GM18526 (cell line): ENCODE measurements around the gene PITPNM3.

Experiments used
- POLR2A ChIP-seq: IDR thresholded peaks from 3 replicates; pipeline ENCODE4 v1.6.1; 2011; ENCODE audit not compliant: insufficient read length; ENCODE audit errors: extremely low read depth

The PITPNM3 gene

DNA sequence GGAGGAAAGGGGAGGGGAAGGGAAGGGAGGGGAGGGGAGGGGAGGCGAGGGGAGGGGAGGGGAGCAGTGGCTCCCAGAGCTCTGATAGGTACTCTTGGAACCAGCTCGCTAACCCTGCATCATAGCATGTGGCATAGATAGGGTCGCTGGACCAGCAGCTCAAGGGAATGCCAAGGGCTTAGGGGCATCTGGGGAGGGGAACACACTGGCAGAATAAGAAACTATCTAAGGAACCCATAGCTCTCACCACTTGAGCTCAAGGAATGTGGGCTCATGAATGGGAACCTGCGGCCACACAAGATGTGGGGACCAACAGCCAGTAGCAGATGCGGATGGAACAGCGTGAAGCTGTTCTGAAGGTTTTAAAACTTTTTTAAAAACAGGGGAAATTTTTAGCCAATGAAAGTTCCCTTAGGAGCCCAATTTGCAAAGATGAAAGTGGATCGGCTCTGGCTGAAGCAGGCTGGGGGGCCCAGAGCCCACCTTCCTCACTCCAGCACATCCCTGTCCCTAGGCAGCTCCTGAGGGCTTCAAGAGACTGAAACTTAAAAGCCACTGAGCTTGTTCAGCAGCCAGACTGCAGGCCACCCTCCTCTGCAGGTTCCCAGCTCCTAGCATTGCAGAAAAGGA, 65.2 kb downstream of the PITPNM3 start:
- TF ChIP-seq POLR2A = no peak

DNA sequence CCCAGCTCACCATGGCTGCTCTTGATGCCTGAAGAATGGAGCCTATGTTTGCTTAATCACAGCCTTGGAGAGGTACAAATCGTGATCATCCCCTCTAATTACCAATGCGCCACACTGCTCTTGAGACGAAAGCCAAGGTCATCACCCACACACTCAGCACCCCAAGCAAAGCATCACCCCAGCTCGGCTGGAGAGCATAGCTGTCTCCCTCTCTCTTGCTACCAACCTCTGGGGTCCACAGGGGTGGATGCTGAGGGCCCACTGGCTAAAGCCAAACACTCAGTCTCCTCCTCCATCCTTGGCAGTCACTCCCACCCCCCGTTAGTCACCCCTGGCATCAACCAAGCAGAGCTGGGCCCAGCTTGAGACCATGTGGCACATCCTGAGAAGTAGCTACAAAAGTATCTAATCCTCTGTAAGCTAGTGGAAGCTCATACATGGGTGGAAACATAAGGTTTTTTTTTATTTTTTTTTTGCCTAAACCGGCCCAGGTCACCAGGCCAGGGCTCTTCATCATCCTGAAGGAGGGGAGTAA, 67.3 kb downstream of the PITPNM3 start:
- no peak for TF ChIP-seq POLR2A

DNA sequence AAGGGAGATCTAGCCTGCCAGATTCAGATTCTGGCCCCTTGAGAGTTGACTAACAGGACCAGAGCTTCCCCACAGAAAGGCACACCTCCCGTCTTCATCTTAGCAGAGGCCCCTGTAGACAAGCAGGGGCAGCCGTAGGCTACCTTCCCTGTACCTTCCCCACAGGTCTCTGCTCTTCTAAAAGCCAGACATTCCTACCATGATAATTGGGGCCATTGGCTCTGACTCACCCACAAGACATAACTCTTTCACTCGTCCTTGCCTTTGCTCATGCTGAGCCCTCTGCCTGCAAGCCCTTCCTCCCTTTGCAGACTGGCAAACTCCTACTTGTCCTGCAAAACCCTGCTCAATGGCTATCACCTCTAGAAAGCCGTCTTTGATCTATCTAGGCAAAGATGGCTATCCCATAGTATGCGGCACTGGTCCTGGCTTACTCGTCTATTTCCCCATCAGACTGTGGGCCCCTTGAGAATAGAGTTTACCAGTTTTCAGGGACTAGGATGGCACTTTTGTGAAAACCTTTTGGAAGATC, 68.3 kb downstream of the PITPNM3 start:
- TF ChIP-seq POLR2A = no peak

DNA sequence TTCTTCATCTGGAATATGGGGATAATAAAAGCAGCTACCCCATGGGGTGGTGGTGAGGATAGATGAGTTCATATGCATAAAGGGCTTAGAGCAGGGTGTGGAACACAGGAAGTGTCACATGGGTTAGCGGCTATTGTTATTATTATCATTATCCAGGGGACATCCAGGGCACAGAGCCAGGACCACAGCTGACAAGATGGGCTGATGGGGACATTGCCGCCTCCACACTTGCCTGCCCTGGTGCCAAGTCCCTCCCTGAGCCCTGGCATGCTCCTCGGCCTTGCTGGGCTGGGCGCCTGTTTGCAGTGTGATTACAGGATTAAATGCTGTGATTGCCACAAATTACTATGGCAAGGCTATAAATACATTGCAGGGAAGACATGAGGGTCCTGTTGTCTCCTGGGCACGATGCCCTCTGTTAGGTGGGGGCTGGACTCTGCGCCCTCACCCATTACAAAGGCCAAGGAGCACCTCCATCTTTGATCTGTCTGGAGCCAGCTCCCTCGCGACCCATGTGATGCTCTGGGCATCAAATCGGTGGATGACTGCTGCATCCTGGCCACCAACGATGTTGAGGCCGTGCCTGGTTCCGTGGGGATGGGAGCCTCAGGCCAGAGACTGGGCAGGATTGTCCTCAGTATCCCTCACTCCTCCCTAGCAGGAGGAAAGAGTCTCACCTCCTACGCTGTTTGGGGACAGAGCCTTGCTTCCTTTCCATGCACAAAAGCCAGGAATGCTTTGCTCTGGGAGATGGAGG, 68.9 kb downstream of the PITPNM3 start:
- no peak for TF ChIP-seq POLR2A

DNA sequence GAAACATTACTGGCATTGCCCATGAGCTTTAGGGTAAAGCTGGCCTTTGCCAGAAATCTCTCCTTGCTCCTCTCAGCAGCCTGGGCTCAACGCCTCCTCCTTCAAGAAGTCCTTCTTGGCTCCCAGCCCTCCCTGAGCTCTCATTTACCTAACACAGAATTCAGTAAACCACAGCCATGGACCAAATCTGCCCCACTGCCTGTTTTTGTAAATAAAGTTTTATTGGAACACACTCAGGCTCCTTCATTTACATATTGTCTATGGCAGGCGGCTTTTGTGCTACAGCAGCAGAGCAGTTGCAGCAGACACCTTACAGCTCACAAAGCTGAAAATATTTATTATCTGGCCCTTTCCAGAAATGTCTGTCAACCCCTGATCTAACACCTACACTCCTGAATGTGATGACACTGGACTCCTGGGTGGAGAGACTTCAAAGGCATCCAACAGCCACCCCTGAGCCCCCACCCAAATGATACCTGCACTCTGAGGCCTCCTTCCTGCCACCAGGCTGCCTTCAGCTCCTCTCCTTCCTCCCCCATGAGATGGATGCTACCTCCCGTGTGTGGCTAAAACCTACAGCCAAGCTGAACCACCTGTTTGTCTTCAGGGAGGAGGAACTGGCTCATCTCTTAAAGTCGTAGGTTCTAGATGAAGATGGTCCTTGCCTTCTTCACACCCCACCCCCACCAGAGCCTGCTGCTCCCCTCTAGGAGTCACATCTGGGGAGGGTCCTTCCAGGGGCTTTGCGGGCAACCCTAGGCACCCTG, 70.5 kb downstream of the PITPNM3 start:
- no peak for TF ChIP-seq POLR2A

DNA sequence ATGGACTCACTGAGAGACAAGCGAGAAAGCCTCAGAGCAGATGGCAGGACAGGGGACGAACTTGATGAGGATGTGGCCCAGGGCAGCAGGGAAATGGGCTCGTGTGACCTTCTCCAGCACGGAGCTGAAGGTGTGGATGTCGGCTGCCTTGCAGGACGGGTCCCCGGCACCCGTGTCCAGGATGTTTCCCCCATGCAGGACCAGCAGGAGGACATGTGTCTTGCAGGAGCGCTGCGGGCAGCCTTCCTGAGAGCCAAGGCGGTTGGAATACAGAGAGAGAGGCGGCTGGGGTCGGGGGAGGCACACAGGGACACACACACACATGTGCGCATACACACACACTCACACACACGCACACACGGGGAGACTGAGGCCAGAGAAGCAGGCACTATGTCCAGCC, 72.8 kb downstream of the PITPNM3 start:
- TF ChIP-seq POLR2A = no peak

DNA sequence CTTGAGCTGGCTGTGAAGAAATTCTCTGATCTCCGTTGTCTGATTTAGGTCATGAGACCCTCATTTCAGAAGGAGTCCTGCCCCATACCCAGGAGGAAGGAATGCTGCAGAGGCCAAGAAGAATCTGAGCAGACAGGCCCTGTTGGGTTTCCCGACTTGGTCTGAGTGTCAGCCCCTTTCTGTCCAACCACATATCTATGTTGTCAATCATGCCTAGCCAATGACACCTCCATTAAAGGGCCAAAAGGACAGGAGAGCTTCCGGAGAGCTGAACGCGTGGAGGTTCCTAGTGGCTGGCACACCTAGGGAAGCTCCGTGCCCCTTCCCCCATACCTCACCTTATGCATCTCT, 74.3 kb downstream of the PITPNM3 start:
- TF ChIP-seq POLR2A = no peak

DNA sequence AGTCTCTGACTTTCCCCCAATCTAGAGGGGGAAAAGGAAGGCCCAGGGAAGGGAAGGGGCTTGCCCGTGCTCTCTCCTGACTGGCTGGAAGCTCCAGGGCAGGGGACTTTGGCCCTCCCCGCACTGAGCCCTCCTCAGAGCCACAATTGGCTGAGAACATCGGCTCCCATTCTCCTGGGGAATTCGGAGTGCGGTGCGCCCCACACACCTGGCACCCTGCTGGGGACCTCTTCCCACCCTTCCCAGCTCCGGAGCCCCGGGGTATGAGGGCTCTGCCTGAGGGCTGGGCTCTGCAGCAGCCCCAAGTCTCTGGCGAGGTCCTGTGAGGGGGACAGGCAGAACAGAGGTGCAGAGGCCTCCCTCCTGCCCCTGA, 76.1 kb downstream of the PITPNM3 start:
- no peak for TF ChIP-seq POLR2A

DNA sequence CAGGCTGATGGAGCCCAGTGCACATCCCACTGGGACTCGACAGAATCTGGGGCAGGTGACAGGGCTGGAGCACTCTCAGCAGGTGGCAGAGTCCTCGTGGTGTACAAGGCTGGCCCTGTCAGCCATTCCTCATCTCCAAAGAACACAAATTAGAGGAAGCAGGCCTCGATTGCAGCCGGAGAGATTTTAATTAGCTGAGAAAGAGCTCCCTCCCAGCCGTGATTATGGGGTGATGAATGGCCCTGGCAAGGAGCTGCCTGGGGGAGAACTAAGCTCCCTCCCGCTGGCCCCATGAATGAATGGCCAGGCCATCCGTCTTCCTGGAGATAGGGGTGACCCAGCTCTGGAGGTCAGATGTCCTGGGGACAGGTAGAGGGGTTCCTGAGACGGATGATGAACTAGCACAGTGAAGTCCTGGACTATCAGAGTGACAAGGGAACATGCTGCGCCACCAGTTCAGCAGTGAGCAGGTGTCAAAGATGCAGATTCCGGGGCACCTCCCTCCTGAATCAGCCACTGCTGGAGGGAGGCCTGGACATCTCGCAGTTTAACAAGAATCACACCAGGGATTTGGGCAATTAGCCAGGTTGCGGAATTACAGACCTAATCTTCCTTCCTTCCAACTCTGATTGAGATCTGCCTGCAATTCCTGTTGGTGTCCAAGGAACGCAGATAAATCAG, 76.6 kb downstream of the PITPNM3 start:
- TF ChIP-seq POLR2A = no peak

DNA sequence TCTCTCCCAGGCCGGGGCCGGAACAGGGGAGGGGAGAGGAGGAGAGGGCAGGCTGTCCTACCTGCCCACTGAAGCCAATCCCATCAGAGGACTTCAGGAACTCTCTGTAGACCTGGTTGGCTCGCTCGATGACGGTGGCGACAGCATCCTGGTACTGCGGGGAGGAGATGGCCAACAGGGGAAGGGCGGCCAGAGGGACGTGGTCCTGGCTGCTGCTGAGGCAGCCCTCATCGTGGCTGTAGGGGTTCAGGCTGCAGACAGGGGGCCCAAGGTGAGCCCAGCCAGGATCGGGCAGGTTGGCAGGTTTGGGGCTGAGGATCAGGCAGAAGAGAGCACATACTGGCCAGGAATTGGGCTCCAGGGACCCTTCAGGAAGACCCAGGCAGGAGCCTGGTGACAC, 77.9 kb downstream of the PITPNM3 start:
- no peak for TF ChIP-seq POLR2A

DNA sequence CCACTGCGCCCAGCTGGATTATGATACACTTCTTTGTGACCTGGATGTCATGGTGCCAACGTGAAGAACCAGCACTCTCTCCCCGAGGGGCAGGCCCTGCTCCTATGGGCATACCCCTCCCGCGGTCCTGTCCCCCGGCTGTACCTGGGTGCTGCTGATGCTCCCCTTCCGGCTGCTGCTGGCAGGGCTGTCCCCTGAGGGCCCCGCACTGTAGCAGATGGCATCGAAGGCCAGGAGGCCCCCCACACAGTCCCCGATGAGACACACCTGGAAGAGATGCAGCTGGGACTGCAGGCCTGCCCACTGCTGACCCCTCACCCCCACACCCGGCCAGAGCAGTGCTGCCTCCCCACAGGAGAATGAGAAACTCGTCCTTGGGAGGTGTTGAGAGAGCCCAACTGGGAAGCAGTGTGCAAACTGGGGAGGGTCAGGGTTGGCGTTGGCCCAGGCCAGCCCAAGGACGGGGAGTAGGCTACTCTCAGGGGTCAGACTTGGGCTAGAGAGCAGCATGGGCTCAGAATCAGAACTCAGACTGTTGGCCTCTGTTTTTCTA, 78.4 kb downstream of the PITPNM3 start:
- no peak for TF ChIP-seq POLR2A

DNA sequence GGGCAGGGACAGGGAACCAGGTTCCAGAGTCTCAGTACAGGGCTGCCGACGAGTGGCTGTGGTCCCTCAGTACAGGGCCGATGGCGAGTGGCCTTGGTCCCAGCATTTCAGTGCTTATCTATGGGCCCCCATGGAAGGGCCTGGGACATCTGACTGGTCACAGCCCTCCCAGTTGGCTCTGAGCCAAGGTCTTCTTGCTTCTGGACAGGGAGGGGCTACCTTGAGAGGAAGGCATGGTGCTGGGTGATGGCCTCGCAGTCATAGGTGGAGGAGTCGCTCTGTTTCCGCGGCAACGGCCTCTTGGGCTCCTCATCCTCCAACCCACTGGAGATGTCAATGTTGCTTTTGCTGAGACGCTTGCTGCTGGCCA, 79.6 kb downstream of the PITPNM3 start:
- no peak for TF ChIP-seq POLR2A

DNA sequence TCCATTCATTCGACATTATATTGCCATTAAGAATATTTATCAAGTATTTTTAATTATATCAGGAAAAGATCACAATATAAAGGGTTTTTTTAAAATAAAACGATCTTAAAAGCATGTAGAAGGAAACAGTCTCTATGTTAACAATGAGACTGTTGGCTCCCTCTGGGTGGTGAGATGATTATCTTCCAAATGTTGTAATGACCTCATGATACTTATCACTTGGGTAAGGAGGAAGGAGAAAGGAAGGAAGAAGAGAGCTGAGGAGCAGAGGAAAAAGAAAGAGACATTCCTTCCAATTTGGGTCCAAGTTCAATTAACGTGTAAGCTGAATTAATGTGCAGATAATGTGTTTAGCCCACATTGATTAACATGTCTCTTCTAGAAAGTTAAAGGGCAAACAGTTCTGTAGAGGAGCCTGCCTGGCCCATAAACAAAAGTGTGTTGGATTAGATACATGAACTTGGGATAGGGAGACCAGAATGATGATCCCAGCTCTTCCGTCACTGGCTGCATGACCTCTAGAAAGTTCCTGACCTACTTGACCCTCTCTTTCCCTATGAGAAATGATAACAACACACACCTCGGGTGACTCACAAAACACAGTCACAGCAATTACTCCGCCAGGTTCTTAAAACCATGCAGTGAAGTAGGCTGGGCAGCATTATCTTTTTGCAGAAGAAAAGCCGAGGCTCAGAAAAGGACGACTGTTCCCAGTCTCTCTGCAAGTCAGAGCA, 80.1 kb downstream of the PITPNM3 start:
- no peak for TF ChIP-seq POLR2A

DNA sequence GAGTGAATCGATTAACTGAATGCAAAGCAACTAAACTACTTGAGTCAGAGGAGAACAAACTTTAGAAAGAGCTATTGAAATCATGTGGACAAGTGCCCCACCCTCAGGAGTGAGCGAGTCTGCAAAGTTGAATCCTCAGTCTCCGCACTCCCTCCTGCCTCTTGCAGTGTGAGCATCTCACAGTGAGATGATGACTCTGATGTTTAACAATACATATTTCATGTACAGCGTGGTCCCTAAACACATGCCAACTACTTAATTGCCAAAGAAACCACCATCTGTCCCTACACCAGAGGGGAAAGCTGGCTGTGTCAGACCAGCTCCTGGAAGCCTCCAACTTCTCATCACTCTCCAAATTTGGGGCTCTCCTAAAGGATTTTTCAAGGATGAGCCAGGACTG, 80.9 kb downstream of the PITPNM3 start:
- no peak for TF ChIP-seq POLR2A
